Pulmonary artery endothelial cell (primary cell): ENCODE measurements around the gene FER1L5. TPM values are rescaled to one million over a fixed set of nuclear protein-coding genes. Genes with fewer than 3 reads are reported as not detected.

Experiments used
- DNase-seq: peaks from one replicate; pipeline ENCODE4 v3.0.0-alpha.2; 2011; ENCODE audit warnings: low read depth, low spot score
- total RNA-seq: library from RNA; depleted of rRNA; stranded (reverse); fragments of >200 nt; gene quantifications from 2 replicates; pipeline ENCODE4 v1.2.3, GENCODE V29; 2014

Gene FER1L5
- total RNA-seq, 1 donor from 2014 or later, result not detected

DNA sequence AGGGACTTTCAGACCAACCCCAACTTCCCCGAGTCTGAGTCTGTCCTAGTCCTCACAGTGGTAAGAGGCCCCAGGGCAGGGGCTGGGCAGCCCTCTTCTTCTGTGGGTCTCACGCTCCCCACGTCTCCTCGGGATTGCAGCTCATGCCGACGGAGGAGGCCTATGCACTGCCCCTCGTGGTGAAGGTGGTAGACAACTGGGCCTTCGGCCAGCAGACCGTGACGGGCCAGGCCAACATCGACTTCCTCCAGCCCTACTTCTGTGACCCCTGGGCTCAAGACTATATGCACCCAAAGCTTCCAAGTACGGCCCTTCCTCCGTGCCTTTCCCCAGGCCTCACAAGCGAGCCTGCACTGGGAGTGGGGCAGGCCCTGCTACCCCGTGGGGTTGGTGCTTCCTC lies 53.0 kb downstream of the FER1L5 start:
- no peak for DNase-seq

DNA sequence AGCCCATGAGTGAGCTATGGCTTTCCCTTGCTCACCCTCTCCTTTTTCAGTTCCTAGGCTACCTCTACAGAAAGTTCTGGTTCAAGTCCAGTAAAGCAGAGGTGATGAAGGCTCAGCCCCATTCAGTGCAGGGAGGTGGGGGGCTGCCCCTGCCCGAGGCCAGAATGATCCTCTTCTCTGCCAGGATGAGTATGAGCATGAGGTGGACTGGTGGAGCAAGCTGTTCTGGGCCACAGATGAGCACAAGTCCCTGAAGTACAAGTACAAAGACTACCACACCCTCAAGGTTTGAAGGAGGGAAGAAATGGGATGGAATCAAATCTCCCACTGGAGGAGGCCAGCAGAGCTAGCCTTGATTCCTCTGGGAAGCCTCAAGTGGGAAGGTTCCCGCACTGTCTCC lies 54.9 kb downstream of the FER1L5 start:
- DNase-seq, result no peak

DNA sequence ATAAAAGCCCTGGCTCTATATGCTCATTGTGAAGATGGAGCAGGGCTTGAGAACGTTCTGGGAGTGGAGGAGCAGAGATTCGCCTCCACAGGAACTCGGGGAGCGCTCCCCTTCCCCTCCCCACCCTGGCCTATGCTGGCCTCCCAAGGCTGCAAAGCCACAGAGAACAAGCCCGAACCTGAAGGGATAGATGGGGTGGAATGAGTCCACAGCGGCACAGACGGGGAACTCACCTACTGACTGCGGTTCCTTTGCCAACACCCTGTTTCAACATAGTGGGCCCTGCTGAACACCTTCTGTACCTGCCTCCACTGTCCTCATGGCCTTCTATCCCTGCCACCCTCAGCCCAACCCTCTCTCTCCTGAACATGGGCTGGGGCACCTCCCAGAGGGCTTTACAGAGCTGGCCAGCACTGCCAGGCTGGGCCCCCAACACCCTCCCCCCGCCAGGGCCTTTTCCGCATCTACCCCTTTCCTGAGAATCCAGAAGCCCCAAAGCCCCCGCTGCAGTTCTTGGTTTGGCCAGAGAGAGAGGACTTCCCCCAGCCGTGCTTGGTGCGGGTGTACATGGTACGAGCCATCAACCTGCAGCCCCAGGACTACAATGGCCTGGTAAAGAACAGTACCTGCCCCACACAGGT lies 55.8 kb downstream of the FER1L5 start:
- no peak for DNase-seq

DNA sequence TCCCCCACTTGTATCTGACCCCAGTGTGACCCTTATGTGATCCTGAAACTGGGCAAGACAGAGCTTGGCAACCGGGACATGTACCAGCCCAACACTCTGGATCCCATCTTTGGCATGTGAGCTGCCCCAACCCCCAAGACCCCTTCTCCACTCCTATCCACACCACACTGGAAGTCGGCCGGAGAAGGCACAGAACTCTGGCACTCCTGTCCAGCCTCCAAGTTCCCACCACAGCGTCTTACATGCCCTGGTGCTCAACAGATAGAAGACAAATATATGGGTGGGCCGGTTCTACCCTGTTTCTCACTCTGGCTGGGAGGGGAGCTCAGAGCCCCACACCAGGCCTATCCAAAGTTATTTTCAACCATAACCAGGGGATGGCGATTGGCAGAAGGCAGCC lies 56.5 kb downstream of the FER1L5 start:
- DNase-seq, result no peak

DNA sequence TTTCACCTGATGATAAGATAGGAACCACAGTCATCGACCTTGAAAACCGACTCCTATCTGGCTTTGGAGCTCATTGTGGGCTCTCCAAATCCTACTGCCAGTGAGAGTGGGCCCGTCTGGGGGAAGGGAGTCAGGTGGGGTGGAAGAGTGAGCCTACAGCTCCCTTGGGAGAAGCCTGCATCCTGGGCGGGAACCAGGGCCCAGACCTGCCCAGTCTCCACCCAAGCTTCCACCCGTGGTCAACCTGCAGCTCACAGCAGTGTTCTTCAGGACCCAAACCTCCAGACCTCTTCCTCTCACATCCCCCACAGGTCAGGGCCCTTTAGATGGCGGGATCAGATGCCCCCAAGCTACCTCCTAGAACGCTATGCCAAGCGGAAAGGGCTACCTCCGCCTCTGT lies 57.1 kb downstream of the FER1L5 start:
- DNase-seq, result no peak

DNA sequence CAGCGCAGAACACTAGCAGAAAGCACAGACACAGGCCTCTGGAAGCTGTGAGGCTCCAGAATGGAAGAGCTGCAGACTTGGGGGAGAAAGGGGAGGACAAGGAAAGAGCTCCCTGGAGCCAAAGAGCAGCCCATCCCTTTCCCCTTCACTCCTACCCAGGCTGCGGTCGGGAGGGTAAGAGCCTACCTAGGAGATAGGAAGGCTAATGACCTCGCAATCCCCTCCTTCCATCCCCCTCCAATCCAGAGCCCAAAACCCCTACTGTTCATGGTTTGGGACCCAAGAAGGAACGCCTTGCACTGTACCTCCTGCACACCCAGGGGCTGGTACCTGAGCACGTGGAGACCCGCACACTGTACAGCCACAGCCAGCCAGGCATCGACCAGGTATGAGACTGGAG lies 57.5 kb downstream of the FER1L5 start:
- DNase-seq, result no peak

DNA sequence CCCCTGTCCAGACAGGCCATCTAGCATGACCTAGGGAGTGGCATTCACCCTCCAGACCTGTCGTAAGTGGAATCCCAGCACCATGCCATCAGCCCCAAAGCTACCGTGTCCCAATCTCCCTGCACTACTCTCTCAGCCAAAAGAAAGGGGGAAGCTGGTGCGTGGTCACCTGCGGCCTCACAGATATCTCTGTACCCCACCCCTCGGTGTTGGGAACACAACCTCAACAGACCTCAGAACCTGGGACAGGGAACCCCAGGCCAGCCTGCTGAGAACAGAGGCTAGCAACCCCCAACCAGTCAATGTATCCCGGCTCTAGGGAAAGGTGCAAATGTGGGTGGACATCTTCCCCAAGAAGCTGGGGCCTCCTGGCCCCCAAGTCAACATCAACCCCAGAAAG lies 59.1 kb downstream of the FER1L5 start:
- no peak for DNase-seq

DNA sequence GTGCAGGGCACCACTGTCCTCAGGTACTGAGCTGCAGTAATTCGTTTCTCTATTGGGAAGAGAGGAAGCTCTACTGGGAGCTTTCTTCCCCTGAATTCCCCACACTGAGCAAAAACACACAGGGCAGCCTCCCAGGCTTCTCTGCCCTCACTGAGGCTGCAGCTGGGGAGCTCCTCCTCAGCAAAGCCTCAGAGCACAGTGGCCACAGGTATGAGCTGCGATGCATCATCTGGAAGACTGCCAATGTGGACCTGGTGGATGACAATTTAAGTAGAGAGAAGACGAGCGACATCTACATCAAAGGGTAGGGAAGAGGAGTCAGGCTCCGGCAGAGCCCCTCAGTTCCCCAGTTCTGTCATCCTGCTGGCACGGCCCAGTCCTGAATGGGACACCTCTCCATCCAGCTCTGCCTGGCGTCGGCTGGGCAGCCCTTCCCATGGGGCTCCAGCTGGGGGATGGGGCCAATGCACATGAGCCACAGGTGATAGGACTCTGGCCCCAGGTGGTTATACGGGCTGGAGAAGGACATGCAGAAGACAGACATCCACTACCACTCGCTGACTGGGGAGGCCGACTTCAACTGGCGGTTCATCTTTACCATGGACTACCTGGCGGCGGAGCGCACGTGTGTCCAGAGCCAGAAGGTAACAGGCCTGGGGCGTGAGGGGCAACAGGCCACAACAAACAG lies 59.7 kb downstream of the FER1L5 start:
- DNase-seq, result no peak

DNA sequence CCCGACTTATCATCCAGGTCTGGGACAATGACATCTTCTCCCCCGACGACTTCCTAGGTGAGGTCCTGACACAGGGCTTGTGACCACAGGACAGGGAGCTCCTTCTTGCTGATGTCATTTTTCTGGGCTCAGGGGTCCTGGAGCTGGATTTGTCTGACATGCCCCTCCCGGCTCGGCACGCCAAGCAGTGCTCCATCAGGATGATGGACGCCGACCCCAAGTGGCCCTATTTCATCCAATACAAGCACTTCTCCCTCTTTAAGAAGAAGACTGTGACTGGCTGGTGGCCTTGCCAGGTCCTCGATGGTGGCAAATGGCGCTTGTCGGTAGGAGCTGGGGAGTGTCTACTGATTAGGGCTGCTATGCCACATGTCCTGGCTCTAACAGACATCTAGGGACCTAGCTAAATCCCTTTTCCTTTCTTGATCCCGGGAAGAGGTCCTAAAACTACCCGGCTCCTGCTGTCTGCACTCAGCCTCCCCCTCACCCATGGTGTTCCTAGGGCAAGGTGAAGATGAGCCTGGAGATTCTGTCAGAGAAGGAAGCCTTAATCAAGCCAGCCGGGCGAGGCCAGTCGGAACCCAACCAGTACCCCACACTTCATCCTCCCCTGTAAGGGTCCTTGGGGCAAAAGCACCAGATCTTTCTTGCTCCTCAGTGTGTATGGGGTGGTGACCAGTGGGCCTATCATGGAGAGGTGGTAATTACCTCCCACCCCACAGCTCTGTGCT lies 60.6 kb downstream of the FER1L5 start:
- DNase-seq, result no peak

DNA sequence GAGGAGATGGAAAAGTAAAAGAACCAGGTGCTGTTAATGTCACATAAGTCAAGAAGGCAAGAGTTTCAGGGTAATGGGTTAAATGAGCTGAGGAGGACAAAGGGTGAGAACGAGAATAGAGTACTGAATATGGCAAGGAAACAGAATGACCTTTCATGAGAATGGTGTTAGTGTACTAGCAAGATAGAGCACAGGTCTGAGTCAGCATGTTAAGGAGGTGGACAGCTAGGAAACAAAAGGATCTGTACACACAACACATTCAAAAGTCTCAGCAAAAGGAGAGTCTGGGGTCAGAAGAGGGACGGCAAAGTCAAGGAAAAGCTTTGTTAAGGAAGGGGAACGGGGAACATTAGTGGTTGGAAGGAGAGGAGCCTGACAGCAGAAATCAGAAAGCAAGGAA lies 68.4 kb downstream of the FER1L5 start:
- DNase-seq, result no peak

DNA sequence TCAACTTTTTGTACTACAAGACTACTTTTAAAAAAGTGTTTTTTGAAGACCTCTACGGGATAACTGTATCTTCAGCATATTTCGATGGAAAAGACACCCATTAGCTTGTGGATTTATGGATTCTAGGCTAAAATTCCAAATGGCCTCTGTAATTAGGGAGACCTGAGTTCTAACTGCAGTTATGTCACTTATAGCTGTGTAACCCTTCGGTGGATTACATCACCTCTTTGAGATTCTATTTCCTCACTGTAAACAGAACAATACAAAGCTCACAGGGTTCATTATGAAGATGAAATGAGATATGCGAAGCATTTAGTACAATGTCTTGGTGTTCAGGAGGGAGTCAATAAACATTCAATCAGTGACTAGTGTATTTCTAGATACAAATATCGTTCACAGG lies 73.1 kb downstream of the FER1L5 start:
- no peak for DNase-seq

DNA sequence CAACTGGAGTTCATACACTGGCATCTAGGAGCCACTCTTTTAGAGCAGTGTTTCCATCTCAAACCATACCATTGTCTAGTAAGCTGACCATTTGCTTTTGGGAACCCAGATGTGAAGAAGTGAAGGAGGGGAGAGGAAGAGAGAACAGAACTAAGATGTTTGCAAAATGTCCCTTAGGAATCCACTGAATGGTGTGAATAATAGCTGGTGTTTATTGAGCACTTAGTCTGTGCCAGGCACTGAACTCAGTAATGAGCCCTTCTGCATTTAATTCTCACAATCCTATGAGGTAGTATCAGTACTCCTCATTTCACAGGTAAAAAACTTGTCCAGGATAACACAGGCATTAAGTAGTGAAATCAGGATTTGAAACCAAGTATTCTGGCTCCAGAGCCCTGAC lies 73.8 kb downstream of the FER1L5 start:
- DNase-seq, result no peak

DNA sequence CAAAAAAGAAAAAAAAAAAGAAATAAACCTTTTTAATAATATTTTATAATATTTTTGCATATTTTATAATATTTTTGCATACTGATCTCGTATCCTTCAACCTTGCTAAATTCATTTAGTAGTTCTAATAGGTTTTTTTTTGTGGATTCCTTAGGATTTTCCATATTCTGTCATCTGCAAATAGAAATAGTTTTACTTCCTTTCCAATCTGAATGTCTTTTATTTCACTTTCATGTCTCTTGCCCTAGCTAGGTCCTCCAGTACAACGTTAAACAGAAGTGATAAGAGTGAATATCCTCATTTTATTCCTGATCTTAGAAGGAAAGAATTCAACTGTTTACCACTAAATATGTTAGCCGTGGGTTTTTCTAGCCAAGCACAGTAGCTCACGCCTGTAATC lies 83.6 kb downstream of the FER1L5 start:
- DNase-seq, result no peak

DNA sequence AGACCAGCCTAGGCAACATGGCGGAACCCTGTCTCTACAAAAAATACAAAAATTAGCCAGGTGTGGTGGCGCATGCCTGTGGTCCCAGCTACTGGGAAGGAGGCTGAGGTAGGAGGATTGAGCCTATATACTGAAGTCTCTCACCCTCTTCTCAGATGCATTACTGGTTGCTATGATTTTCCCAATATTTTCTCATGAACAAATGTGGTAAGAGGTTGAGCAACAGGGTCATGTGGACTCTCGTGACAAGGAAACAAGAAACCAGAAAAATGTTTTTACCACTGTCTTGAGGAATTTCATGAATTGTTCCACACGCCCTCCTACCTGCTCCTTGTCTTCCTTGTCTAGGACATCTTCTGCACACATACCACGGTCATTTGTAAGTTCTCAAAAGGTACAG lies 84.9 kb downstream of the FER1L5 start:
- DNase-seq, result no peak

DNA sequence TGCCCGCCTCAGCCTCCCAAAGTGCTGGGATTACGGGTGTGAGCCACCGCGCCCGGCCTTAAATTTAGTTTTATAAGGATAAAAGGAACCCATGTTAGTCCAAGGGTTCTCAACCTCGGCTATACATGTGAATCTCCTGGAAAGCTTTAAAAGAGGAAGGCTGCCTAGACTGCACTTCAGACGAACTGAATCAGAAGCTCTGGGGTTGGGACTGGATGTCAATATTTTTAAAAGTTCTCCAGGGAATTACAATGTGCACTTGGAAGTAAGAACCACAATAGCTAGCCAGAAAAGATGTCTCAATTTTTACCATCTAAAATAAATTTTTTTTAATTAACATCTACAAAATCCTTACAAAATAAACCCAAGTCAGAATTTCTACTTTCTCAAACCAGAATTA lies 87.2 kb downstream of the FER1L5 start:
- DNase-seq, result no peak

DNA sequence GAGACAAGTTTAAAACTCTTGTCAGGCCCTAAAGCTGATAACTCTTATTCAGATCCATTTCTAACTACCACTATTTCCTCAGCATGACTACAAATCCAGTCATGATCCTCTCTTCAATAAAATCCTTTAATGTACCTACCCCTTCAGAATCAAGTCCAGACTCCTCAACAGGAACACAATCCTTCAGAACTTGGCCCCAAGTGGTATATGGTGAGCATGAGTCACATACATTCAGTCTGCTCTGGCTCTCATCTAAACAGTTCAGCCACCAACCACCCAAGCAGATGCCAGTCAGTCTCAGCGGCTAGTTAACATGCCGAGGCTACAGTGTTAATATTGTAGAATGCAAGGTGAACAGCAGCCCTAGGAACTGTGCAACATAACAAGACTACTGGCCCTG lies 87.6 kb downstream of the FER1L5 start:
- no peak for DNase-seq

DNA sequence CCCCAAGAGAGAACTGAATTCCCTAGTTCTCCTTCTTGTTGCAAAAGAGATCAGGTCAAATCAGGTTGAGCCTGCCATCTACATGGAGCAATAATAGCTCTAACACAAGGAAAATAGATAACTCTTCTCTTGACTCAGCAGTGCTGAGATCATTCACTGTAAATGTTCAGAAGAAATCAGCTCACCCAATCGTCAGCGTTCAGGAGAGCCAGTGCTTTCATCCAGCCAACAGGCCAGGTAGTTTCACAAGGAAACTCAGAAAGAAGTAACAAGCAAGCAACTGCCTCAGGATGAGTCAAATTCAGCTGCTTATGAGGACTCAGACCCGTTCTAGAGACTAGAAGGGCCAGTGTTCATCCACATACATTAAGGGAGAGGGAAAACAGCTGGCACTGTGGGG lies 91.4 kb downstream of the FER1L5 start:
- DNase-seq, result no peak

DNA sequence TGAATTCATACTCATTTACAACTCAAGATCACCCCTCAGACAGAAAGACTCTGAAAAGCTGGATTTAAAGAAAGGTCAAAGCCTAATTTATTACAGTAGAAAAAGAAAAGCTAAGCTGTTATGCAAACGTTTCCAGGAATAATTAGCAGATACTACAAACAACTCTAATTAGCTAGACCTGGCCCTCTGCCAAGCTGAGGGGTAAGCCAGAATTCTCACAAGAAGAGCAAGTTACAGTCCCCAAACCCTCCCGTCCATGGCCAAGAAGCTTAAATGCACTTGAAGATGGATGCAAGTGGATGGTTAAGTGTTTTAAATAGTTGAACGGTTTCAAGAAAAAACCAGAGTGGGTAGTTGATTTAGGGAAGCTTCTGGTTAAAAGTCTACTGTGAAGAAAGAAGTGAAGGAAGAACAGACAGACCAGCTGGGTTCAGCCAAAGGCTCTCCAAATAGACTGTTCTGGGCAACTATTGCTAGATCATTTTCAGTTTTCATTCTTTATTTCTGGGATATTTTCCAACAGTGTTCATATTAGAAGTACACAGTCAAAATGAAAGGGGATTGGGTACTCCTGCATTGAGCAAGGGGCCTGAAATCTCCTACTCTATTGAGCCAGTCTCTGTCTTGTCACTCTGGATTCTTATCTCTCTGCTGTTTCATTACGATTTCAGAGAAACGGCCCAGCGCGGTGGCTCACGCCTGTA lies 92.5 kb downstream of the FER1L5 start:
- DNase-seq, result no peak

DNA sequence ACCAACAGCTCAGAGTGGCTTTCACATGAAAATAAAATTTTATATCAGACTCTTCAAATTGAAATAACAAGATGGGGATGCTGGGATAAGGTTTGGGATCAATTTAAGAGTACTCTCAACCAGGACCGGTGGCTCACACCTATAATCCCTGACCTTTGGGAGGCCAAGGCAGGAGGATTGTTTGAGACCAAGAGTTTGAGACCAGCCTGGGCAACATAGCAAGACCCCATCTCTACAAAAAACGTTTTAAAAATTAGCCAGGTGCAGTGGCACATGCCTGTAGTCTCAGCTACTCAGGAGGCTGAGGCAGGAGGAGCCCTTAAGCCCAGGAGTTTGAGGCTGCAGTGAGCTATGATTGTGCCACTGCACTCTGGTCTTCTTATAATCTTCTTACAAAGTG lies 94.7 kb downstream of the FER1L5 start:
- DNase-seq, result no peak

DNA sequence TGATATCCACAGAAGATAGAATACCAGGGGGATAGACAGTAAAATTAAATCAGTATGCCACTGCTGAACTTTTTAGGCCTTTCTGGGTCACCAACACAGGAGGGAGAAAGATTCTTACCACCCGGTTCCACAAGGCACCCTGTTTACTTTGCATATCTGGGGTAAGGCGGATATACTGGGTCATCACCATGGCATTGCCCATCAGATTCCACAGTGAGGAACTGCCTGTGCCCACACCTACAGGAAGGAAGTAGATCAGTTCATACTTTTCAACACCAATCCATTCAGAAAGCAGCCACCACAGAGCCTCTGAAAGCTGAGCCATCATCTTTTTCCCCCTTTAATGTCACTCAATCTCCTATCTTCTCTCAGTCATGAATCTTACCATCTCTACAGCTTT lies 95.3 kb downstream of the FER1L5 start:
- no peak for DNase-seq

DNA sequence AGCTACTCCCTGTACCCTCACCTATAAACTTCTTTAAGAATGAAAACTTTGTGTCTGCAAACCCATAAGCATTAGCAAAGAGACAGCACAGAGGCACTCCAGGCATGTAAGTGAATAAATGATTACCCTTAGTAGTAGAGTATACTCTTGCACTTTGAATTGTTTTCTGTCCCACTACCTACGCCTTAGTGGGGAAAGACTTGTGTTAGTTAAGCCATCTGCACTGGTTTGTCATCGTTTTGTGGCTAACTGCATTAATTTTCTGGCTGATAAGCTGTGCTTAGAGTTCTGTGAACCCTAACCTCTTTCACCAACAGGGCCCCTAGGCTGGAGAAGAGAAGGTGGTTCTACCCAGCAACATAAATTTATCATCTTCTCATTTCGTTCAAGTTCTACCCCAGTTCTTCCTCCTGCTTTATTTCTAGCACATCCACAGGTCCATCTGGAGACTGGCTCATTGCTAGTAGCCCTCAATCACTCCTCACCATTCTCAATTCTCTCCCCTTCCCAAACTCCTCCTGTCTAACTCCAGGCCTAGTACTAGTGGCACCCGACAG lies 96.6 kb downstream of the FER1L5 start:
- no peak for DNase-seq
